Activated naive CD4-positive, alpha-beta T cell treated with anti-CD3 and anti-CD28 coated beads, Interleukin-2, amount 50 U/mL, for 24 hours (primary cell): ENCODE measurements around the gene CREBL2.
"Not testable (repeated sequence)": the region's sequence is repeated elsewhere in the genome, so short reads cannot be mapped to it uniquely, and the experiment has no call there.

Experiments used
- H3K27ac Mint-ChIP-seq: one replicate; pipeline ENCODE4 v1.8.0; 2021; ENCODE audit warnings: mild to moderate bottlenecking, mixed read lengths
- H3K27me3 Mint-ChIP-seq: one replicate; pipeline ENCODE4 v1.8.0; 2021; ENCODE audit warnings: mixed read lengths
- H3K36me3 Mint-ChIP-seq: one replicate; pipeline ENCODE4 v1.8.0; 2021; ENCODE audit warnings: mixed read lengths
- H3K4me1 Mint-ChIP-seq: one replicate; pipeline ENCODE4 v1.8.0; 2021; ENCODE audit warnings: mixed read lengths
- H3K4me3 Mint-ChIP-seq: one replicate; pipeline ENCODE4 v1.8.0; 2021; ENCODE audit warnings: mild to moderate bottlenecking, mixed read lengths
- H3K9me3 Mint-ChIP-seq: one replicate; pipeline ENCODE4 v1.8.0; 2021; ENCODE audit warnings: mixed read lengths

The CREBL2 gene

GRCh38 chr12:12612358-12612757, 682 bp downstream of the CREBL2 start:
- no peaks in the 10 kb centered on the region for H3K9me3 Mint-ChIP-seq
- peak overlapping the region; percentile 90 for H3K4me3 Mint-ChIP-seq
- peaks cover 71% of the 10 kb centered on the region for H3K4me1 Mint-ChIP-seq
- no peaks in the 10 kb centered on the region for H3K27me3 Mint-ChIP-seq
- peaks cover 4% of the 10 kb centered on the region for H3K36me3 Mint-ChIP-seq
- H3K27ac Mint-ChIP-seq, result peak overlapping the region; percentile 99

GRCh38 chr12:12613344-12613743, 1.7 kb downstream of the CREBL2 start:
- H3K36me3 Mint-ChIP-seq, result peaks cover 4% of the 10 kb centered on the region
- H3K9me3 Mint-ChIP-seq, result no peaks in the 10 kb centered on the region
- H3K4me3 Mint-ChIP-seq, result peak overlapping the region; percentile 90
- H3K27me3 Mint-ChIP-seq, result no peaks in the 10 kb centered on the region
- H3K27ac Mint-ChIP-seq, result peak overlapping the region; percentile 93
- peaks cover 70% of the 10 kb centered on the region for H3K4me1 Mint-ChIP-seq

- no peaks in the 10 kb centered on the region for H3K27me3 Mint-ChIP-seq
- peak overlapping the region; percentile 7 for H3K4me3 Mint-ChIP-seq
- H3K27ac Mint-ChIP-seq, result peak overlapping the region; percentile 76
- H3K36me3 Mint-ChIP-seq, result peaks cover 4% of the 10 kb centered on the region
- H3K4me1 Mint-ChIP-seq, result peaks cover 67% of the 10 kb centered on the region
- no peaks in the 10 kb centered on the region for H3K9me3 Mint-ChIP-seq
Observed at GRCh38 chr12:12614342-12614741, 2.7 kb downstream of the CREBL2 start.

- peaks cover 10% of the 10 kb centered on the region for H3K36me3 Mint-ChIP-seq
- peak overlapping the region; percentile 90 for H3K27ac Mint-ChIP-seq
- H3K9me3 Mint-ChIP-seq, result no peaks in the 10 kb centered on the region
- peaks cover 74% of the 10 kb centered on the region for H3K4me1 Mint-ChIP-seq
- peak overlapping the region; percentile 45 for H3K4me3 Mint-ChIP-seq
- H3K27me3 Mint-ChIP-seq, result no peaks in the 10 kb centered on the region
Observed at GRCh38 chr12:12616512-12617310, 5.0 kb downstream of the CREBL2 start.

GRCh38 chr12:12618064-12618463, 6.4 kb downstream of the CREBL2 start:
- not testable (repeated sequence) for H3K4me3 Mint-ChIP-seq, H3K27me3 Mint-ChIP-seq, H3K9me3 Mint-ChIP-seq, H3K27ac Mint-ChIP-seq
- peaks cover 79% of the 10 kb centered on the region for H3K4me1 Mint-ChIP-seq
- H3K36me3 Mint-ChIP-seq, result peaks cover 10% of the 10 kb centered on the region

- Mint-ChIP-seq H3K4me3 (no peak overlapping the region), H3K27me3 (no peaks in the 10 kb centered on the region), H3K4me1 (peaks cover 82% of the 10 kb centered on the region), H3K27ac (peak overlapping the region; percentile 88), H3K9me3 (no peaks in the 10 kb centered on the region), H3K36me3 (peaks cover 13% of the 10 kb centered on the region)
Observed at GRCh38 chr12:12620730-12621315, 9.1 kb downstream of the CREBL2 start.

- Mint-ChIP-seq H3K27me3 (no peaks in the 10 kb centered on the region), H3K27ac (peak overlapping the region; percentile 89), H3K4me3 (peak overlapping the region; percentile 30), H3K36me3 (peaks cover 13% of the 10 kb centered on the region), H3K4me1 (peaks cover 82% of the 10 kb centered on the region), H3K9me3 (no peaks in the 10 kb centered on the region)
Observed at GRCh38 chr12:12622418-12622817, 10.7 kb downstream of the CREBL2 start.

GRCh38 chr12:12624498-12624992, 12.9 kb downstream of the CREBL2 start:
- H3K27me3 Mint-ChIP-seq, result no peaks in the 10 kb centered on the region
- peaks cover 97% of the 10 kb centered on the region for H3K4me1 Mint-ChIP-seq
- H3K9me3 Mint-ChIP-seq, result no peaks in the 10 kb centered on the region
- peaks cover 16% of the 10 kb centered on the region for H3K36me3 Mint-ChIP-seq
- H3K4me3 Mint-ChIP-seq, result no peak overlapping the region
- no peak overlapping the region for H3K27ac Mint-ChIP-seq

GRCh38 chr12:12626471-12626870, 14.8 kb downstream of the CREBL2 start:
- Mint-ChIP-seq H3K36me3 (peaks cover 9% of the 10 kb centered on the region), H3K4me3 (no peak overlapping the region), H3K4me1 (peaks cover 97% of the 10 kb centered on the region), H3K9me3 (no peaks in the 10 kb centered on the region), H3K27me3 (no peaks in the 10 kb centered on the region), H3K27ac (no peak overlapping the region)

- no peak overlapping the region for H3K4me3 Mint-ChIP-seq
- H3K27me3 Mint-ChIP-seq, result no peaks in the 10 kb centered on the region
- H3K4me1 Mint-ChIP-seq, result peaks cover 92% of the 10 kb centered on the region
- H3K27ac Mint-ChIP-seq, result peak overlapping the region; percentile 57
- no peaks in the 10 kb centered on the region for H3K9me3 Mint-ChIP-seq
- peaks cover 9% of the 10 kb centered on the region for H3K36me3 Mint-ChIP-seq
Observed at GRCh38 chr12:12627308-12627827, 15.7 kb downstream of the CREBL2 start.

- Mint-ChIP-seq H3K9me3 (no peaks in the 10 kb centered on the region), H3K27ac (peak overlapping the region; percentile 39), H3K27me3 (no peaks in the 10 kb centered on the region), H3K36me3 (peaks cover 9% of the 10 kb centered on the region), H3K4me1 (peaks cover 86% of the 10 kb centered on the region), H3K4me3 (peak overlapping the region; percentile 12)
Observed at GRCh38 chr12:12628013-12628412, 16.3 kb downstream of the CREBL2 start.

GRCh38 chr12:12630850-12631249, 19.2 kb downstream of the CREBL2 start:
- H3K27me3 Mint-ChIP-seq, result no peaks in the 10 kb centered on the region
- peaks cover 7% of the 10 kb centered on the region for H3K36me3 Mint-ChIP-seq
- peak overlapping the region; percentile 17 for H3K4me3 Mint-ChIP-seq
- peaks cover 66% of the 10 kb centered on the region for H3K4me1 Mint-ChIP-seq
- H3K9me3 Mint-ChIP-seq, result no peaks in the 10 kb centered on the region
- H3K27ac Mint-ChIP-seq, result peak overlapping the region; percentile 71

GRCh38 chr12:12635651-12636050, 24.0 kb downstream of the CREBL2 start:
- Mint-ChIP-seq H3K27me3 (no peaks in the 10 kb centered on the region), H3K9me3 (peaks cover 5% of the 10 kb centered on the region), H3K36me3 (peaks cover 27% of the 10 kb centered on the region), H3K4me3 (no peak overlapping the region), H3K4me1 (peaks cover 25% of the 10 kb centered on the region), H3K27ac (no peak overlapping the region)

GRCh38 chr12:12636641-12637040, 25.0 kb downstream of the CREBL2 start:
- peaks cover 16% of the 10 kb centered on the region for H3K4me1 Mint-ChIP-seq
- peaks cover 5% of the 10 kb centered on the region for H3K9me3 Mint-ChIP-seq
- H3K36me3 Mint-ChIP-seq, result peaks cover 30% of the 10 kb centered on the region
- H3K27me3 Mint-ChIP-seq, result no peaks in the 10 kb centered on the region
- H3K4me3 Mint-ChIP-seq, result no peak overlapping the region
- H3K27ac Mint-ChIP-seq, result peak overlapping the region; percentile 52

GRCh38 chr12:12639995-12640394, 28.3 kb downstream of the CREBL2 start:
- H3K4me1 Mint-ChIP-seq, H3K9me3 Mint-ChIP-seq, H3K27ac Mint-ChIP-seq, H3K4me3 Mint-ChIP-seq, H3K27me3 Mint-ChIP-seq: not testable (repeated sequence)
- H3K36me3 Mint-ChIP-seq, result peaks cover 33% of the 10 kb centered on the region

GRCh38 chr12:12641650-12642049, 30.0 kb downstream of the CREBL2 start:
- H3K27me3 Mint-ChIP-seq, result no peaks in the 10 kb centered on the region
- H3K4me3 Mint-ChIP-seq, result no peak overlapping the region
- H3K4me1 Mint-ChIP-seq, result peaks cover 15% of the 10 kb centered on the region
- no peak overlapping the region for H3K27ac Mint-ChIP-seq
- H3K36me3 Mint-ChIP-seq, result peaks cover 26% of the 10 kb centered on the region
- H3K9me3 Mint-ChIP-seq, result peaks cover 5% of the 10 kb centered on the region
